OCI-M2 (cell line): ENCODE measurements around the gene CDCP2.
"Not testable (repeated sequence)": the region's sequence is repeated elsewhere in the genome, so short reads cannot be mapped to it uniquely, and the experiment has no call there.

ENCODE experiments used
- DNase-seq: peaks from one replicate; lab custom pipeline; 2025; ENCODE audit not compliant: unreplicated experiment; lab: John Stamatoyannopoulos, UW

CDCP2 gene

DNA sequence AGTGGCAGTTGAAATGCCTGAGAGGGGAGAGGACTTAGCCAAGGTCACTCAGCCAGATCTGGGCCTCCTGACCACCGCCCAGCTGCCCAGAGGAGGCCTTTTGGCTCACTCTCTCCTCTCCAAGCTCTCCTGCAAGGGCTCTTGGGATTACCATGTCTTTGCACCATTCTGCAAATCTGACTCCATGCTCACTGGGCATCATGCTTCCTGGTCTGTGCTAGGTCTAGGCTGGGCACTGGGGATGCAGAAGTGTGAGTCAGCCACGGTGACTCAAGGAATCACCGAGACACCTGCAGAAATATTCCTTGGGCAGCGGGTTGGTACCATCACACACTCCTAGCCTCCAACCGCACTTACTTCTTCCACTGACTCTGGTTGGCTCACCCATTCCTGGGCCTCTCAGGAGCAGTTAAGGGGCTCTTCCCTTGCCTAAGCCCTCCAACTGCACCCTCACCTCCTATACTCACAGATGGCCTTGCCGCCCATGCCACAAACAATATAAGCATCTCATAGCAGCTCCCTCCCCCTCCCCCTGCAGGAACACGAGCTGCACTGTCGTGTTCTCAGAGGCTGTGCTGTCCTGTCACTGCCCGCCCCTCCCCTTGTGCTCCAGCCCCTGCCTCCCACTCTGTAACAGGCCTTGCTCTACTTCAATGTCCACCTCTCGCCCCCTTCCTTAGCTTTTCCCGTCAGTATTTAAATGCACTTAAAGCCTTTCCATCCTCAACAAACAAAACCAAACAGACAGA is 34.8 kb downstream of the CDCP2 start:
- no peak for DNase-seq

DNA sequence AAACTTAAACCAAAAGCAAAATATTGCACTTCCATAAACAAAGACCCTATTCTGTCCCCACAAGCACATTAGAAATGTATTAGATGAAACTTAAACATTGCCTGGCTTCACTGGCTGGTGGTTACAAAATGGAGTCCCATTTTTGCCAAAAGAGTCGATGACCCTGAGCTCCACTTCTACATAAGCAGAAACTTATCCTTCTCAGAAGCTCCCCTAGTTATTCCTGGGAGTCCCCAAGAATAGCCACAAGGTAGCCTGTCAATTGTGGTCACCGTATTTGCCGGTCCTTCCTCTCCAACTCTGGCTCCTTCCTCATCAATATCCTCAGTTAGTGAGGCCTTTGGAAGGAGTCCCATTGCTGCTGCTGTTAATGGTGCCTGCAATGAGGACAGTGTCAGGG is 37.3 kb downstream of the CDCP2 start:
- no peak for DNase-seq

DNA sequence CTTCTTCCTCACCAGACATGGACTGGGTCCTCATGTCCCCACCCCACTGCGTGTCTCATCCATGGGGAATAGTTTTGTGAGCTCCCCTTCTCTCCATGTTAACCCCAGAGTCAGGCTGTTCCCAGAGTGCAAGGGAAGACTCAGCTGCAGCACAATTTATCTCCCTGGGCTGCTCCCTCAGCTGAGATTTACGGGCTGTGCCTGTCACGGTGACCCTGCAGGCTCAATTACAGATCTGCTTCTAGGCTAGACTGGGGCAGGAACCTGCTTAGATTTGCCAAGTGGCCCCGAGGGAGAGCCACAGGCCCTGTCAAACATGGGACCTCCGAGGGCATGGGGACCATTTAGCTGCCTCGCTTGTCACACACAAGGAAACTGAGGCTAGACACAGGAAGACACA is 37.8 kb downstream of the CDCP2 start:
- no peak for DNase-seq

- DNase-seq = no peak
These were observed 38.8 kb downstream of the CDCP2 start for GRCh38 chr1:54114001-54114400.

DNA sequence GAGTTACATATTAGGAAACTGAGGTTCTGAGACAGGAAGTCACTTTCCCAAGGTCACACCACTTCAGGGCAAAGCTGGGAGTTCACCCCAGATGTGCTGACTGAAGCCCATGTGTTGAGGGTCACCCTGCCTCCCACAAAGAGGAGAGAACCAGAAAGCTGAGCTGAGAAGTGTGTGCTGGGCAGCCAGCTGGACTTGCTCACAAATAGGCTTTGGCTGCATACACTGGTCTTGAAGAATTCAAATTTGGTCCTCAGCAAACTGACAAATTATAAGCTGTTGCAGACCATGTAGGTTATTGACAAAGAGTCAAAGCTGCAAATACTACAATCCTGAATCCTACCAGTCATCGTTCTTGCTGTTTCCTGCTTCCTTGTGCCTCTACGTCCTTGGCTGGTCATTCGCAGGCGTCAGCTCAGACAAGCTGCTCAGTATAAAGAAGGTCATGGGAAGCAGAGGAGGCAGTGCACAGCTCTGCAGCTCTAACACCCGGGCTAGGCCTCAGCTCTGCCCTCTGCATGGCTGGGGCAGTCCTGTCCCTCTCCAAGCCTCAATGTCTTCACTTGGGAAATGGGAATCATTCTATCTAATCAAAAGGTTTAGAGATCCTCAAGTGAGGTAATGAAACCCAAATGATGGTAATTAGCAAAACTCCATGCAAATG is 40.0 kb downstream of the CDCP2 start:
- DNase-seq = no peak

GRCh38 chr1:54112027-54112426 is 40.8 kb downstream of the CDCP2 start:
- DNase-seq = no peak

DNA sequence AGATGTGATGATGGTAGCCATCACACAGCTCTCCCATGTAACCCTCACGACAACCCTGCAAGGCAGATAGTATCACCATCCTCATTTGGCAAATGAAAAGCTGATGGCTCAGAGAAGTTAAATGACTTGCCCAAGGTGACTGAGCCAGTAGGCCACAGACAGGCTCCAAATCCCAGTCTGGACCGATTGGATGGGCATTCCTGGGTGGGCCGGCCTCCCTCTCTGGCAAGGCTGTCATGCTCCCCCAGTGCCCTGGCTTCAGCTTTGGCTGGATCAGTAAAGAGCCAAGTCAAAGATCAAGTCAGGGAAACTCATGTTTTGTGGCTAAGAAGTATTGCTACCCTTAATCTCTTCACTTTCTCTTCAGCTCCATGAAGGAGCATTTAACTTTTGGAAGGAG is 41.2 kb downstream of the CDCP2 start:
- no peak for DNase-seq

- DNase-seq = no peak
These were observed 41.8 kb downstream of the CDCP2 start for GRCh38 chr1:54110996-54111395.

DNA sequence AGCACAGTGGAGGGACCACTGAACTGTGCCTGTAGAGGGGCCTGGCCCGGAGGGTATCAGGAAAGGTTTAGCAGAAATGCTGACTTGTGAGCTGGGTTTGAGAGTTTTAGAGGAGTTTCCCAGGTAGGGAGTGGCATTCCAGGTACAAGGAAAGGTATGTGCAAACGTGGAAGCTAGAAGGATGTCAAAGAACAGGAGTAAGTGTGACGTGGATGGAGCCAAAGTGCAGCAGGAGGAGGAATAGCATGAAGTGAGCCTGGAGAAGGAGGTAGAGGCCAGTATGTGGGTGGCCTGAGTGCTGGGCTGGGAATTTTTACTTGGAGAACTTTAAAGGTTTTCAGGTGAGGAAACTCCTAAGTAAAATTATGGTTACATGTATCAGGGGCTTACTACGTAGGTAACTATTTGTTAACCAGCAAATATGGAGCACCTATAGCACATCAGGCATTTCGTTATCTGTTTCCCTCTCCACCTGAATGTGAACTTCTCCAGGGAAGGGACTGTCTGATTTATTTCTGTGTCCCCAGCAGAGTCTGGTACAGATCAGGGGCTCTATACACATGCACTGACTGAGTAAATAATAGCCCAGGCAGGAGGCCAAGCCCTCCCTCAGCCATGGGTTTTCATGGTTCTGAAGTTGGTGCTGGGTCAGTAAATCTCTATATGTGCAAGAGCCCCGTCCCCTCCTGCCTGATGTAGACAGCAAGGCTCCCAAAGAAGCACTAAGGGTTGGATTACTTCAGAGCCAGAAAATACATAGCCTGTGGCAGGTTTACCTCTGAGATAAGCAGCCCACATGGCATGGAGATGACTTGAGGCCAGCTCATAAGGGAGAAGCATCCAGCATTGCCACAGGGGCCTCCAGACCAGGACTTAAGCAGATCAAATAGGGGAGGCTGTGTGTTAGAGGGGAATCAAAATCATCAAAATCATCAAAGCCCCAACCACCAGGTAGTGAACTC is 43.4 kb downstream of the CDCP2 start:
- DNase-seq = no peak

GRCh38 chr1:54108156-54108555 is 44.6 kb downstream of the CDCP2 start:
- no peak for DNase-seq

DNA sequence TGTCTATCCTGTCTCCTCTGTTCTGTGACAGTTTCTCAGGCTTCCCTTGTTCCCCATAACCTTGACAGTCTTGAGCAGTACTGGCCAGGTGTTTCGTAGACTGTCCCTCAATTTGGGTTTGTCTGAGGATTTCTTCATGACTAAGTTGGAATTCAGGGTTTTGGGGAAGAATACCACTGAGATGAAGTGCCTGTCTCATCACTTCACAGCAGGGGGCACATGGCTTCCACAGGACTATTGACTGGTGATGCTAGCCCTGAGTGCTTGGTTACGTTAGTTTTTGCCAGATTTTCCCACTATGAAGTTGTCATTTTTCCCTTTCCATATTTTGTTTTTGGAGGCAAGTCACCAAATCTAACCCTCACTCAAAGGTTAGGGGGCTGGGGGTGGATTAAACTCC is 45.7 kb downstream of the CDCP2 start:
- DNase-seq = no peak

DNA sequence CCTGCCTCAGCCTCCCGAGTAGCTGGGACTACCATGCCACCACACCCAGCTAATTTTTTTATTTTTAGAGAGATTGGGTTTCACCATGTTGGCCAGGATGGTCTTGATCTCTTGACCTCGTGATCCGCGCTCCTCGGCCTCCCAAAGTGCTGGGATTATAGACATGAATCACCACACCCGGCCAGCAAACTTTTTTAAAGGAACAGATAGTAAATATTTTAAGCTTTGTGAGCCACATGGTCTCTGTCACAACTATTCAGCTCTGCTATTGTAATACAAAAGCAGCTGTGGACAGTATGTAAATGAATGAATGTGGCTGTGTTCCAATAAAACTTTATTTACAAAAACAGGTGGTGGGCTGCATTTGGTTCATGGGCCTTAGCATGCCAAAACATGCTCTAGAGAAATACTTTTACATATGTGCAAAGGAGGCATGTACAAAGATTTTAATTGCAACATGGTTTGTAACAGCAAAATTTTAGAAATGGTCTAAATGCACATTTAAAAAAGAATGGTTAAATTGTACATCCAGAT is 47.0 kb downstream of the CDCP2 start:
- no peak for DNase-seq

DNA sequence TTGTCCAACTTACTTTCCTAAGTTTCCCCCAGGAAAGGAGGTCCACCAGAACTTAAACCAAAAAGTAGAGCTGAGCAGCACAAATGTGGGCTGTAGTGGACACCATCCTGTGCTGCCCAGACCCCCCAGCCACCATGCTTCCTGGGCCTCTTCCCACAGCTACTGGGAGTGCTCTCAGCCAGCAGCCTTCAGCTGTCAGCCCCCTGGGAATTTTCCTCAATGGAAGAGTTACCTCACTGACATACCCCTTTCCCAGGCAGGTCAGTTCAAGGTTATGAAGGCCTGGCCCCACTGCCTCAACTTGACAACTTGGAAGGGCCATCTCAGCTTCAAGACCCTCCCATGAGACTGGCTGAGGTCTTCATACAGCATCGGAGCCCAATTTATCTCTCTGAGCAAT is 47.7 kb downstream of the CDCP2 start:
- no peak for DNase-seq

DNA sequence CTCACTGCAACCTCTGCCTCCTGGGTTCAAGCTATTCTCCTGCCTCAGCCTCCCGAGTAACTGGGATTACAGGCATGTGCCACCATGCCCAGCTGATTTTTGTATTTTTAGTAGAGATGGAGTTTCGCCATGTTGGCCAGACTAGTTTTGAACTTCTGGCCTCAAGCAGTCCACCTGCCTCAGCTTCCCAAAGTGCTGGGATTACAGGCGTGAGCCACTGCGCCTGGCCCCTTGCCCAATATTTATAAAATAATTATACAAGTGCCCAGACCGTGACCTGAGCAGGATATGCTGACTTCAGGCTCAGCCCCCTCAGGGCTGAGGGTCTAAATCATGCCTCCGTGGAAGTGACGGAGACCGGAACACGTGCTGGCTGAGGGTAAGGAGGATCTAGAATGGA is 48.2 kb downstream of the CDCP2 start:
- DNase-seq = not testable (repeated sequence)

DNA sequence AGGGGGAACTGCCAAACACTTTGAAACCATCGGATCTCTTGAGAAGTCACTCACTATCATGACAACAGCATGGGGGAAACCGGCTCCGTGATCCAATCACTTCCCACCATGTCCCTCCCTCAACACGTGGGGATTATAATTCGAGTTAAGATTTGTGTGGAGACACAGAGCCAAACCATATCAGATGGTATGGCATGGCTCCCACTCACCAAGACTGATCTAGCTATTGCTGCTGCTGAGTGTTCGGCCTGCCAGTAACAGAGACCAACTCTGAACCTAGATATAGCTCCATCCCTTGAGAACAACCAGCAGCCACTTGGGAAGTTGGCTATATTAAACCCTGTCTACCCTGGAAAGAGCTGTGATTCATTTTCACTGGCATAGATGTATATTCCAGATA is 49.4 kb downstream of the CDCP2 start:
- no peak for DNase-seq

GRCh38 chr1:54100500-54100899 is 52.3 kb downstream of the CDCP2 start:
- DNase-seq = no peak

- no peak for DNase-seq
These were observed 53.7 kb downstream of the CDCP2 start for GRCh38 chr1:54099061-54099610.

GRCh38 chr1:54096877-54097240 is 55.9 kb downstream of the CDCP2 start:
- no peak for DNase-seq

DNA sequence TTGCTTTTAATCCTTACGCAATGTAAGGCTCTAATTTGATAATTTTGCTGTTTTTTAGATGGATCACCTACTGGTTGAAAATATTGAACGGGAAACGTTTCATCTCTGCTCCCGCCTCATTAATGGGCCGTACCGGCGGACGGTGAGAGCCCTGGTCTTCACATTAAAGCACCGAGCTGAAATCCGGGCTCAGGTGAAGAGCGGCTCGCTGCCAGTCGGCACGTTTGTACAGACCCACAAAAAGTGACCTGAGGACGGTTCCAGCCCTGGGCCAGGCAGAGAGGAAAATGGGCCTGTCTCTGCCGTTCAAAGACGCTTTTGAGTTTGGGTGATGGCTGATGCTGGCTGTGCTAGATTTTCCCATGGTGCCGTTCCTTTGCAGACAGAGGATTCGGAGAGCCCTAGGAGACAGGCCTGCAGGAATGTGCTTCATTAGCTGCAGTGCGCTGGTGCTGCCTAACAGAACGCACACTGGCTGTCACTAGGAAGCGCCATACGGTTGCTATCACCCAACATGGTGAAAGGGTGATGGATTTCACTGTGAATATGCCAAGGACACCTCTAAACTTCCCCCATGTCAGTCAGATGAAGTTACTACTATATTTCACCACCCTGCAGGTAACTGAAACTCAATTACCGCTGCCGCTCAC is 56.4 kb downstream of the CDCP2 start:
- no peak for DNase-seq

DNA sequence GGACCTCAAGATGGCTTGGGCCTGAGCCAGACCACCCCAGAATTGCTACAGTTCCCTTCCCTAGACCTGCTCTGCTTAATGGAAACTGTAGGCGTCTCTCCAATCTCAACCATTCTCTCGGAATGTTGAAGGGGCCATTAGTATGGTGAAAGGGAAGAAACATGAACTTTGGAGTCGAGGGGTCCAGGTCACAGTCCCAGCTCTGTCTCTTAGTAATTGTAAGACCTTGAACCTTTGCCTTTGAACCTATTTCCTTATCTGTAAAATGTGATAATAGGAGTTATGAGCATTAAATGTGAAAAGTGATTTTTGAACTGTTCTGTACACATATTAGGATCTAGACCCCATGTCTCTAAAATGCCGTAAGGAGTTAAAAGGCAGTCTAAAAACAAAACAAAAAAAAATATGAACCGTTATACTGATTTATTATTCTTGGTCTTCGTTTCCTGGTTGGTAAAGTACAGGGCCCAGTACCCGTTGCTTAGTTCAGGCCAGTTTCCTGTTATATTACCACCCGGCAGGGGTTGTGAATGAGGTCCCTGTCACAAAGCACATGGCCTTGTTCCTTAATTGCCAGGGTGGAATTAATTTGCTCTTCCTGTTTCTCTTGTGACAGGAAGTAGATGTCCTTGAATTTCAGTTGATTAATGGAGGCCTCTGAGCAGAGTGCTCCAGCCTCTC is 57.1 kb downstream of the CDCP2 start:
- DNase-seq = no peak
